K562 (cell line): Measurements from ENCODE around the gene MAPKAPK3. TPM values are rescaled to one million over a fixed set of nuclear protein-coding genes. Genes with fewer than 3 reads are reported as not detected.

ENCODE experiments used
- BCOR ChIP-seq: fragments of 450-650 bp; IDR thresholded peaks from 2 replicates; pipeline ENCODE4 v1.6.1; 2016
- CEBPB ChIP-seq: fragments of 450-650 bp; IDR thresholded peaks from 2 replicates; pipeline ENCODE4 v1.6.1; 2016; ENCODE audit warnings: missing genetic modification characterization, missing compliant biosample characterization
- CLOCK ChIP-seq: fragments of 250-450 bp; sonication (Bioruptor Pico); IDR thresholded peaks from 2 replicates; pipeline ENCODE4 v1.4.0; 2020; ENCODE audit warnings: mild to moderate bottlenecking, moderate library complexity, borderline replicate concordance
- CREB3L1 ChIP-seq: fragments of 450-650 bp; IDR thresholded peaks from 2 replicates; pipeline ENCODE4 v1.6.1; 2014; ENCODE audit warnings: low read depth, mild to moderate bottlenecking, moderate library complexity, borderline replicate concordance
- CTBP1 ChIP-seq: fragments of 450-650 bp; IDR thresholded peaks from 2 replicates; pipeline ENCODE4 v1.6.1; 2016; ENCODE audit warnings: borderline replicate concordance
- E2F6 ChIP-seq, 2 experiments: IDR thresholded peaks; 2 replicates each; pipeline ENCODE4 v1.6.1; 2011; ENCODE audit warnings: borderline replicate concordance in 1 of 2, control low read depth in 1 of 2, low read depth in 1 of 2, low read length in 1 of 2, mild to moderate bottlenecking in 1 of 2, mixed read lengths in 1 of 2, moderate library complexity in 1 of 2; ENCODE audit not compliant: insufficient read depth in 1 of 2, insufficient read length in 1 of 2, poor library complexity in 1 of 2, severe bottlenecking in 1 of 2; ENCODE audit errors: extremely low read depth in 1 of 2
- EZH2 ChIP-seq: IDR thresholded peaks from 2 replicates; pipeline ENCODE4 v1.6.1; 2012; ENCODE audit warnings: low read depth, mild to moderate bottlenecking, inconsistent platforms, low read length, borderline replicate concordance
- GABPB1 ChIP-seq: sonication (generic); formaldehyde crosslinking; IDR thresholded peaks from 2 replicates; pipeline ENCODE4 v1.8.0; 2022; ENCODE audit warnings: mild to moderate bottlenecking, missing genetic modification reagents
- NBN ChIP-seq: fragments of 450-650 bp; IDR thresholded peaks from 2 replicates; pipeline ENCODE4 v1.6.1; 2016; ENCODE audit warnings: low read depth, mild to moderate bottlenecking
- NEUROD1 ChIP-seq: fragments of 150-350 bp; IDR thresholded peaks from 2 replicates; pipeline ENCODE4 v1.6.1; 2014; ENCODE audit warnings: borderline replicate concordance, low read length, low read depth; ENCODE audit not compliant: partially characterized antibody
- SLC30A9 ChIP-seq: fragments of 250-450 bp; sonication (Bioruptor Pico); IDR thresholded peaks from 2 replicates; pipeline ENCODE4 v1.8.0; 2022; ENCODE audit warnings: mild to moderate bottlenecking, moderate library complexity
- ZBTB1 ChIP-seq: sonication (generic); formaldehyde crosslinking; IDR thresholded peaks from 2 replicates; pipeline ENCODE4 v1.8.1; 2023; ENCODE audit warnings: missing genetic modification reagents, low read depth, mild to moderate bottlenecking, borderline replicate concordance
- ZFP30 ChIP-seq: fragments of 250-450 bp; sonication (Bioruptor Pico); IDR thresholded peaks from 2 replicates; pipeline ENCODE4 v1.8.0; 2022; ENCODE audit warnings: moderate library complexity, mild to moderate bottlenecking, inconsistent platforms, borderline replicate concordance
- ZFX ChIP-seq: sonication (generic); formaldehyde crosslinking; IDR thresholded peaks from 2 replicates; pipeline ENCODE4 v1.8.0; 2022; ENCODE audit warnings: mild to moderate bottlenecking, missing genetic modification reagents, moderate library complexity
- ZNF140 ChIP-seq: fragments of 250-450 bp; sonication (Bioruptor Pico); IDR thresholded peaks from 2 replicates; pipeline ENCODE4 v1.8.0; 2021; ENCODE audit warnings: moderate library complexity, mild to moderate bottlenecking, inconsistent platforms
- ZNF280B ChIP-seq: fragments of 250-450 bp; sonication (Bioruptor Pico); IDR thresholded peaks from 2 replicates; pipeline ENCODE4 v1.5.1; 2021; ENCODE audit warnings: mild to moderate bottlenecking
- ZNF699 ChIP-seq: fragments of 250-450 bp; sonication (Bioruptor Pico); IDR thresholded peaks from 2 replicates; pipeline ENCODE4 v1.8.0; 2021; ENCODE audit warnings: mild to moderate bottlenecking, moderate library complexity; ENCODE audit not compliant: insufficient replicate concordance
- polyA plus RNA-seq, 8 experiments: library from polyadenylated mRNA; depleted of rRNA in 4 of 8; stranded (reverse) in 5 of 8; unstranded in 3 of 8; fragments of >200 nt; fragmentation: Nextera tagmentation in 2 of 8; fragmentation: Illumina TruSeq in 1 of 8; extraction: Ambion mirVana in 2 of 8; extraction: Trizol in 1 of 8; gene quantifications; 2 replicates each; pipeline versions ENCODE4 v1.2.1 to v1.2.3, GENCODE V29; 2011 to 2014; ENCODE audit warnings: inconsistent platforms in 1 of 8, missing spikeins in 1 of 8
- total RNA-seq, 7 experiments: library from RNA; depleted of rRNA in 6 of 7; stranded (reverse); fragments of >200 nt in 6 of 7; fragmentation: Illumina TruSeq in 2 of 7; extraction: Trizol in 2 of 7; gene quantifications; 2 replicates each; pipeline versions ENCODE4 v1.2.1 to v1.2.3, GENCODE V29; 2011 to 2021; ENCODE audit warnings: low replicate concordance in 1 of 7
- TF ChIP-seq, protein P1 (sequence below): fragments of 450-650 bp; IDR thresholded peaks from one replicate; pipeline ENCODE4 v1.6.1; 2018; ENCODE audit warnings: mild to moderate bottlenecking, moderate library complexity; ENCODE audit not compliant: partially characterized antibody

The MAPKAPK3 gene
- total and polyA plus RNA-seq, 9 of the 15 experiments (the other 6 are each of a cell fraction or from before 2014, with no cell fraction given): 8.0 to 56.4 (median 41.2) TPM

DNA sequence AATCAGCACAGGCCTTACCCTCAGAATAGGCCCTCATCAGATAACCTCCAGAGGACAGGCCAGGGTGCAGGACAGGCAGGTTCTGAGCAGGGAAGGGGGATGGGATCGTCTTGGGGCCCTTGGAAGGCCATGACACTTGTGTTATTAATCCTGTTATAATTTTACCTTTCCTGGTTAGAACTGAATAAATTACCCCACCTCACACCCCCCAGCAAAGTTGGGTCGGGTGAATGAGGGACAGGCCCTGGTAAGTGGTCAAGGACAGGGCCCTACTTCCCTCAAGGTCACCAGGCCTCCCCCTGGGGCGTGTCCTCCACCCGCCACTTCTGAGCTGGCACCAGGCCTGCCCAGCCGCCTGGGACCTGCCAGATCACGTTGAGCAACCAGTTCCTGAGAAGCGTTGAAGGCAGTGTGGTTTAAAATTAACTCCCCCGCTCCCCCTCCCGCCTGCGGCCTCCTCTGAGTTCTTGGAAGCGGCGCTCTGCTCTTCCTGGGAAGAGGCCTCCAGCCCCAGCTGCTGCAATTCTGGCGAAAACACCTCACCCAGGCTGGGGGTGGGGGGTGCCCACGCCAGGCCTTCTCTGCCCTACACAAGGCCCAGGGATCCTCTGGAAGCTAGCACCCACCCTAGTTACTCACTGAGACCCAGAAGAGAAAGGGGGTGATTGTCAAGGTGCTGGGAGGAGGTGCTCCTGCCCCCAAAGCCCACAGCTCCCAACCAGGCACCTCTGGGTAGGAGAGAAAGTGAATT, 15.9 kb upstream of the MAPKAPK3 start (continued):
- no peak for TF ChIP-seq ZFP30 (CRISPR knock-in tag)
- no peak for TF ChIP-seq ZNF140 (CRISPR knock-in tag)
- no peak for TF ChIP-seq CLOCK
- no peak for TF ChIP-seq ZNF280B (CRISPR knock-in tag)
- peak; percentile 47; the same call in 1 of the 2 replicates for TF ChIP-seq NBN
- TF ChIP-seq BCOR: 0 out of 2 replicates have a peak, but pooled peaks have one; percentile 24
- TF ChIP-seq SLC30A9 (CRISPR knock-in tag): no peak
- peak; percentile 32 for TF ChIP-seq NEUROD1
- peak; percentile 92 for TF ChIP-seq ZFX (CRISPR knock-in tag)
- TF ChIP-seq CREB3L1: peak; percentile 53; the same call in 1 of the 2 replicates
- TF ChIP-seq CTBP1: peak; percentile 81; the same call in 1 of the 2 replicates
- TF ChIP-seq E2F6 (IDR thresholded peaks at IDR 0.05; ENCODE audit: borderline replicate concordance in 1 of 2, extremely low read depth in 1 of 2, insufficient read depth in 1 of 2, insufficient read length in 1 of 2, low read depth in 1 of 2, low read length in 1 of 2, poor library complexity in 1 of 2, severe bottlenecking in 1 of 2): peak; percentile 37 to 54
- no peak for TF ChIP-seq EZH2
- TF ChIP-seq, protein P1, sequence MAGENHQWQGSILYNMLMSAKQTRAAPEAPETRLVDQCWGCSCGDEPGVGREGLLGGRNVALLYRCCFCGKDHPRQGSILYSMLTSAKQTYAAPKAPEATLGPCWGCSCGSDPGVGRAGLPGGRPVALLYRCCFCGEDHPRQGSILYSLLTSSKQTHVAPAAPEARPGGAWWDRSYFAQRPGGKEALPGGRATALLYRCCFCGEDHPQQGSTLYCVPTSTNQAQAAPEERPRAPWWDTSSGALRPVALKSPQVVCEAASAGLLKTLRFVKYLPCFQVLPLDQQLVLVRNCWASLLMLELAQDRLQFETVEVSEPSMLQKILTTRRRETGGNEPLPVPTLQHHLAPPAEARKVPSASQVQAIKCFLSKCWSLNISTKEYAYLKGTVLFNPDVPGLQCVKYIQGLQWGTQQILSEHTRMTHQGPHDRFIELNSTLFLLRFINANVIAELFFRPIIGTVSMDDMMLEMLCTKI: no peak
- TF ChIP-seq ZNF699 (CRISPR knock-in tag): no peak
- 0 out of 2 replicates have a peak, but pooled peaks have one; percentile 6 for TF ChIP-seq GABPB1 (CRISPR knock-in tag)
- TF ChIP-seq CEBPB (tag): peak; percentile 92
- no peak for TF ChIP-seq ZBTB1 (CRISPR knock-in tag)
